ENCODE data around the gene NDUFS4.

The NDUFS4 gene

DNA sequence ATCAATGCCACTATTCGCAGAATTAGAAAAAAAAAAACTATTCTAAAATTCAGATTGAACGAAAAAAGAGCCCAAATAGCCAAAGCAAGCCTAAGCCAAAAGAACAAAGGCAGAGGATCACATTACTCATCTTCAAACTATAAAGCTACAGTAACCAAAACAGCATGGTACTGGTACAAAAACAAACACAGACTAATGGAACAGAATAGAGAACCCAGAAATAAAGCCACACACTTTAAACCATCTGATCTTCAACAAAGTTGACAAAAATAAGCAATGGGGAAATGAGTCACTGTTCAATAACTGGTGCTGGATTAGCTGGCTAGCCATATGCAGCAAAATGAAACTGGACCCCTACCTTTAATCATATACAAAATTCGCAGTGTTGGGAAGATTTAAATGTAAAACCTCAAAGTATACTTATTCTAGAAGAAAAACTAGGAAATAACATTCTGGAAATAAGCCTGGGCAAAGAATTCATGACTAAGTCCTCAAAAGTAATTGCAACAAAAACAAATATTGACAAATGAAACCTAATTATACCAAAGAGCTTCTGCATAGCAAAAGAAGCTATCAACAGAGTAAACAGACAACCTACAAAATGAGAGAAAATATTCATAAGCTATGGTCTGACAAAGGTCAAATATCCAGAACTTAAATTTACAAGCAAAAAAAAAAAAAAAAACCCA is 153.7 kb downstream of the NDUFS4 start:
- TF ChIP-seq SIN3A (IDR thresholded peaks at IDR 0.05; ENCODE audit: borderline replicate concordance, insufficient read depth, low read length) (no peak), TAF1 (IDR thresholded peaks at IDR 0.05; ENCODE audit: borderline replicate concordance, insufficient read depth, low read length) (no peak), FOXP2 (optimal IDR thresholded peaks at IDR 0.05; ENCODE audit: borderline replicate concordance, extremely low read depth, extremely low read length, insufficient read depth) (no peak), POLR2AphosphoS5 (IDR thresholded peaks at IDR 0.05; ENCODE audit: low read depth, low read length) (no peak)
- TF ChIP-seq, protein P1, sequence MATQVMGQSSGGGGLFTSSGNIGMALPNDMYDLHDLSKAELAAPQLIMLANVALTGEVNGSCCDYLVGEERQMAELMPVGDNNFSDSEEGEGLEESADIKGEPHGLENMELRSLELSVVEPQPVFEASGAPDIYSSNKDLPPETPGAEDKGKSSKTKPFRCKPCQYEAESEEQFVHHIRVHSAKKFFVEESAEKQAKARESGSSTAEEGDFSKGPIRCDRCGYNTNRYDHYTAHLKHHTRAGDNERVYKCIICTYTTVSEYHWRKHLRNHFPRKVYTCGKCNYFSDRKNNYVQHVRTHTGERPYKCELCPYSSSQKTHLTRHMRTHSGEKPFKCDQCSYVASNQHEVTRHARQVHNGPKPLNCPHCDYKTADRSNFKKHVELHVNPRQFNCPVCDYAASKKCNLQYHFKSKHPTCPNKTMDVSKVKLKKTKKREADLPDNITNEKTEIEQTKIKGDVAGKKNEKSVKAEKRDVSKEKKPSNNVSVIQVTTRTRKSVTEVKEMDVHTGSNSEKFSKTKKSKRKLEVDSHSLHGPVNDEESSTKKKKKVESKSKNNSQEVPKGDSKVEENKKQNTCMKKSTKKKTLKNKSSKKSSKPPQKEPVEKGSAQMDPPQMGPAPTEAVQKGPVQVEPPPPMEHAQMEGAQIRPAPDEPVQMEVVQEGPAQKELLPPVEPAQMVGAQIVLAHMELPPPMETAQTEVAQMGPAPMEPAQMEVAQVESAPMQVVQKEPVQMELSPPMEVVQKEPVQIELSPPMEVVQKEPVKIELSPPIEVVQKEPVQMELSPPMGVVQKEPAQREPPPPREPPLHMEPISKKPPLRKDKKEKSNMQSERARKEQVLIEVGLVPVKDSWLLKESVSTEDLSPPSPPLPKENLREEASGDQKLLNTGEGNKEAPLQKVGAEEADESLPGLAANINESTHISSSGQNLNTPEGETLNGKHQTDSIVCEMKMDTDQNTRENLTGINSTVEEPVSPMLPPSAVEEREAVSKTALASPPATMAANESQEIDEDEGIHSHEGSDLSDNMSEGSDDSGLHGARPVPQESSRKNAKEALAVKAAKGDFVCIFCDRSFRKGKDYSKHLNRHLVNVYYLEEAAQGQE (IDR thresholded peaks at IDR 0.05; ENCODE audit: insufficient read depth in 1 of 2, low read depth in 2 of 2, low read length in 2 of 2): no peak

DNA sequence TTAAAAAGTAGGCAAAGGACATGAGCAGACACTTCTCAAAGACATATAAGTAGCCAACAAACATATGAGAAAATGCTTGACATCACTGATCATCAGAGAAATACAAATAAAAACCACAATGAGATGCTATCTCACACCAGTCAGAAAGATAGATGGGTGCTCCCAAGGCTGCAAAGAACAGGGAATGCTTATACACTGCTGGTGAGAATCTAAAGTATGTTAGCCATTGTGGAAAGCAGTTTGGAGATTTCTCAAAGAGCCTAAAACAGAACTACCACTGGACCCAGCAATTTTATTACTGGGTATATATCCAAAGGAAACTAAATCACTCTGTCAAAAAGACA is 154.2 kb downstream of the NDUFS4 start:
- TF ChIP-seq, protein P1 (IDR thresholded peaks at IDR 0.05; ENCODE audit: insufficient read depth in 1 of 2, low read depth in 2 of 2, low read length in 2 of 2): no peak
- TF ChIP-seq SIN3A (IDR thresholded peaks at IDR 0.05; ENCODE audit: borderline replicate concordance, insufficient read depth, low read length) (no peak), TAF1 (IDR thresholded peaks at IDR 0.05; ENCODE audit: borderline replicate concordance, insufficient read depth, low read length) (no peak), FOXP2 (optimal IDR thresholded peaks at IDR 0.05; ENCODE audit: borderline replicate concordance, extremely low read depth, extremely low read length, insufficient read depth) (no peak), POLR2AphosphoS5 (IDR thresholded peaks at IDR 0.05; ENCODE audit: low read depth, low read length) (no peak)

DNA sequence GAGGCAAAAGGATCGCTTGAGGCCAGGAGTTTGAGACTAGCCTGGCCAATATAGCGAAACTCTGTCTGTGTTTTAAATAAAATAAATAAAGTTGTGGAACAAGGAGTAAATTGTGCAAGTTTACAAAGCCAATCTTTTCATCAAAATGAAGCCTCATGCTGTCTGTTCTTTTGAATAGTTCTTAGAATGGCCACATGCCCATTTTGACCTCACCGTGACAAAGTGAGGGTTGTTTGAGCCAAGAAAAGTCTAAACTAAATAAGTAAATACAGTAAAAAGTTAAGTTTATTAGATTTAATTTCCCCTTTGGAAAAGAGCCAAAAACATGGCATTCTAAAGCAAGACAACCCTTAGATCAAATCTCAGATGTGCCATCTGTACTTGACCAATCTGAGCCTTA is 165.7 kb downstream of the NDUFS4 start:
- no peak for TF ChIP-seq SIN3A (IDR thresholded peaks at IDR 0.05; ENCODE audit: borderline replicate concordance, insufficient read depth, low read length)
- TF ChIP-seq FOXP2 (optimal IDR thresholded peaks at IDR 0.05; ENCODE audit: borderline replicate concordance, extremely low read depth, extremely low read length, insufficient read depth): no peak

DNA sequence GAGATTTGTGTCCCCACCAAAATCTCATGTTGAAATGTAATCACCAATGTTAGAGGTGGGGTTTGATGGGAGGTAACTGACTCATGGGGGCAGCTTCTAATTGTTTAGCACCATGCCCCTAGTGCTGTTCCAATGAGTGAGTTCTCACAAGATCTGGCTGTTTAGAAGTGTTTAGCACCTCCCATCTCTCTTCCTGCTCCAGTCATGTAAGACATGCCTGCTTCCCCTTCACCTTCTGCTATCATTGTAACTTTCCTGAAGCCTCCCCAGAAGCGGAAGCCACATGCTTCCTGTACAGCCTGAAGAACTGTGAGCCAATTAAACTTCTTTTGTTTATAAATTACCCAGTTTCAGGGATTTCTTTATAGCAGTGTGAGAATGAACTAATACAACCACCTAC is 170.5 kb downstream of the NDUFS4 start:
- TF ChIP-seq FOXP2 (optimal IDR thresholded peaks at IDR 0.05; ENCODE audit: borderline replicate concordance, extremely low read depth, extremely low read length, insufficient read depth) (no peak), POLR2AphosphoS5 (IDR thresholded peaks at IDR 0.05; ENCODE audit: low read depth, low read length) (no peak), SIN3A (IDR thresholded peaks at IDR 0.05; ENCODE audit: borderline replicate concordance, insufficient read depth, low read length) (no peak), TAF1 (IDR thresholded peaks at IDR 0.05; ENCODE audit: borderline replicate concordance, insufficient read depth, low read length) (no peak)
- TF ChIP-seq, protein P1 (IDR thresholded peaks at IDR 0.05; ENCODE audit: insufficient read depth in 1 of 2, low read depth in 2 of 2, low read length in 2 of 2): no peak
